GM12878 (cell line): ENCODE results near the gene PHACTR3. TPM values are rescaled to one million over a fixed set of nuclear protein-coding genes. Genes with fewer than 3 reads are reported as not detected.

Source experiments
- ATAC-seq: fragments of 200-7000 bp; cut with Tn5 transposase; 3 replicates; pipeline ENCODE4 v1.9.1; 2020; ENCODE audit warnings: mild to moderate bottlenecking, moderate library complexity
- BruUV-seq: library from RNA; stranded (reverse); fragments of 400-500 nt; replicated peaks from 2 replicates; lab custom pipeline; 2021; lab: Mats Ljungman, UMichigan
- CTCF ChIA-PET: fragments of 300-600 bp; sonication (Branson Sonifier 250); formaldehyde crosslinking; extraction: SDS; loops from one replicate; lab custom pipeline; 2021; ENCODE audit warnings: inconsistent platforms; lab: Yijun Ruan, JAX
- POLR2A ChIA-PET: fragments of 350-600 bp; formaldehyde crosslinking; extraction: SDS; loops from one replicate; lab custom pipeline; 2021; ENCODE audit warnings: inconsistent platforms; lab: Charles Lee
- RAD21 ChIA-PET: fragments of 300-600 bp; sonication (Branson Sonifier 250); formaldehyde crosslinking; loops from one replicate; lab custom pipeline; 2023; ENCODE audit warnings: antibody characterized with exemption; ENCODE audit not compliant: unreplicated experiment; lab: Charles Lee
- SMC1A ChIA-PET: fragments of 300-600 bp; sonication (Branson Sonifier 250); formaldehyde crosslinking; loops from one replicate; lab custom pipeline; 2023; ENCODE audit not compliant: unreplicated experiment, uncharacterized antibody; lab: Charles Lee
- DNase-seq: peaks from one replicate; pipeline ENCODE4 v3.0.0-alpha.2; 2011; ENCODE audit warnings: low read depth, low spot score
- FAIRE-seq: peaks from 3 replicates; lab custom pipeline; 2011; peaks lifted over from hg19 to GRCh38; lab: Jason Lieb, UNC
- H2AFZ ChIP-seq: 2 replicates; pipeline ENCODE4 v1.6.0; 2011; ENCODE audit warnings: low read depth, low read length, control low read depth; ENCODE audit not compliant: control insufficient read depth
- H3K27ac ChIP-seq: 2 replicates; pipeline ENCODE4 v1.5.1; 2011; ENCODE audit warnings: control low read depth; ENCODE audit not compliant: control insufficient read depth, insufficient read depth
- H3K27me3 ChIP-seq, 2 experiments: replicated peaks in 1 of 2; 2 replicates each; pipeline versions ENCODE4 v1.6.0 to v1.6.1; 2011; ENCODE audit warnings: low read length in 1 of 2; ENCODE audit not compliant: control insufficient read depth in 2 of 2, insufficient read depth in 2 of 2
- H3K36me3 ChIP-seq, 2 experiments: 2 replicates each; pipeline ENCODE4 v1.5.1; 2011; ENCODE audit warnings: low read length in 1 of 2; ENCODE audit not compliant: control insufficient read depth in 2 of 2, insufficient read depth in 2 of 2
- H3K4me1 ChIP-seq: 2 replicates; pipeline ENCODE4 v1.6.1; 2011; ENCODE audit warnings: mild to moderate bottlenecking, low read length, moderate library complexity, mixed read lengths; ENCODE audit not compliant: control insufficient read depth, insufficient read depth
- H3K4me2 ChIP-seq: 2 replicates; pipeline ENCODE4 v1.6.0; 2011; ENCODE audit warnings: control low read depth; ENCODE audit not compliant: control insufficient read depth, insufficient read depth
- H3K4me3 ChIP-seq: fragments of 200-600 bp; sonication (generic); 2 replicates; pipeline ENCODE4 v1.5.1; 2016
- H3K79me2 ChIP-seq: 2 replicates; pipeline ENCODE4 v1.6.0; 2011; ENCODE audit warnings: low read length; ENCODE audit not compliant: control insufficient read depth, insufficient read depth
- H3K9ac ChIP-seq: 2 replicates; pipeline ENCODE4 v1.8.0; 2011; ENCODE audit warnings: low read length, control low read depth, mixed read lengths; ENCODE audit not compliant: control insufficient read depth, insufficient read depth
- H3K9me3 ChIP-seq: replicated peaks from 3 replicates; pipeline ENCODE4 v1.5.1; 2011; ENCODE audit warnings: mild to moderate bottlenecking, low read length; ENCODE audit not compliant: control insufficient read depth, insufficient read depth
- H4K20me1 ChIP-seq: 2 replicates; pipeline ENCODE4 v1.6.0; 2011; ENCODE audit not compliant: control insufficient read depth, insufficient read depth
- IKZF2 ChIP-seq, 2 experiments: fragments of 450-650 bp; IDR thresholded peaks; 2 replicates each; pipeline ENCODE4 v1.6.1; 2017; ENCODE audit warnings: mild to moderate bottlenecking in 2 of 2, moderate library complexity in 2 of 2
- MTA3 ChIP-seq: IDR thresholded peaks from 2 replicates; pipeline ENCODE4 v1.6.1; 2012; ENCODE audit warnings: low read length, inconsistent platforms, borderline replicate concordance
- PAX5 ChIP-seq: IDR thresholded peaks from 2 replicates; pipeline ENCODE4 v1.6.1; 2011; ENCODE audit warnings: low read depth, low read length, borderline replicate concordance
- POLR2AphosphoS5 ChIP-seq: IDR thresholded peaks from 2 replicates; pipeline ENCODE4 v1.6.1; 2011; ENCODE audit warnings: mild to moderate bottlenecking, low read length, inconsistent platforms
- RB1 ChIP-seq: fragments of 450-650 bp; formaldehyde crosslinking; IDR thresholded peaks from 2 replicates; pipeline ENCODE4 v1.6.1; 2017; ENCODE audit warnings: mild to moderate bottlenecking, borderline replicate concordance
- RELA ChIP-seq: fragments of 450-650 bp; IDR thresholded peaks from 2 replicates; pipeline ENCODE4 v1.8.0; 2014; ENCODE audit warnings: borderline replicate concordance; ENCODE audit not compliant: partially characterized antibody
- RFX5 ChIP-seq: IDR thresholded peaks from 2 replicates; pipeline ENCODE4 v1.6.1; 2011; ENCODE audit warnings: low read depth, low read length, improper control_type of control experiment
- SP1 ChIP-seq: IDR thresholded peaks from one replicate; pipeline ENCODE4 v1.6.1; 2011; ENCODE audit warnings: low read depth, low read length
- YY1 ChIP-seq: IDR thresholded peaks from 2 replicates; pipeline ENCODE4 v1.6.1; 2011; ENCODE audit warnings: low read depth, mild to moderate bottlenecking, low read length
- ZBED1 ChIP-seq: IDR thresholded peaks from 2 replicates; pipeline ENCODE4 v1.6.1; 2016; ENCODE audit warnings: borderline replicate concordance
- WGBS: methylation state at CpG from one replicate; pipeline ENCODE4 v1.1.6; 2016; ENCODE audit warnings: low lambda C conversion rate; ENCODE audit not compliant: insufficient replicate concordance, insufficient coverage; ENCODE audit errors: missing lambda C conversion rate; 5-methylcytosine and 5-hydroxymethylcytosine counted together
- in situ Hi-C: fragments of 300-500 bp; cut with MboI; formaldehyde crosslinking; loops from 9 replicates; pipeline ENCODE4 v1.14.3; 2018; ENCODE audit warnings: mixed read lengths
- intact Hi-C: fragments of 100-400 bp; cut with micrococcal nuclease; formaldehyde crosslinking; loops from one replicate; pipeline ENCODE4 v1.14.2; 2022; ENCODE audit not compliant: unreplicated experiment
- polyA plus RNA-seq, 11 experiments: library from polyadenylated mRNA; depleted of rRNA in 4 of 11; unstranded in 6 of 11; stranded (reverse) in 5 of 11; fragments of >200 nt; fragmentation: Nextera tagmentation in 4 of 11; fragmentation: Illumina TruSeq in 1 of 11; extraction: Ambion mirVana in 4 of 11; extraction: Trizol in 1 of 11; gene quantifications; 1 replicate in 1 of 11; 2 replicates in 10 of 11; pipeline versions ENCODE4 v1.2.1 to v1.2.3, GENCODE V29; 2011 to 2016; ENCODE audit warnings: inconsistent platforms in 2 of 11, missing spikeins in 2 of 11, low read depth in 1 of 11
- total RNA-seq, 4 experiments: library from RNA; depleted of rRNA in 3 of 4; stranded (reverse); fragments of >200 nt in 3 of 4; fragmentation: Illumina TruSeq in 1 of 4; extraction: Trizol in 1 of 4; gene quantifications; 2 replicates each; pipeline versions ENCODE4 v1.2.1 to v1.2.3, GENCODE V29; 2013 to 2021

PHACTR3 gene
- total and polyA plus RNA-seq, 10 of the 15 experiments (the other 5 are each of a cell fraction or from before 2014, with no cell fraction given), result 0.17 to 2.7 (median 0.27) TPM; not detected in 1

DNA sequence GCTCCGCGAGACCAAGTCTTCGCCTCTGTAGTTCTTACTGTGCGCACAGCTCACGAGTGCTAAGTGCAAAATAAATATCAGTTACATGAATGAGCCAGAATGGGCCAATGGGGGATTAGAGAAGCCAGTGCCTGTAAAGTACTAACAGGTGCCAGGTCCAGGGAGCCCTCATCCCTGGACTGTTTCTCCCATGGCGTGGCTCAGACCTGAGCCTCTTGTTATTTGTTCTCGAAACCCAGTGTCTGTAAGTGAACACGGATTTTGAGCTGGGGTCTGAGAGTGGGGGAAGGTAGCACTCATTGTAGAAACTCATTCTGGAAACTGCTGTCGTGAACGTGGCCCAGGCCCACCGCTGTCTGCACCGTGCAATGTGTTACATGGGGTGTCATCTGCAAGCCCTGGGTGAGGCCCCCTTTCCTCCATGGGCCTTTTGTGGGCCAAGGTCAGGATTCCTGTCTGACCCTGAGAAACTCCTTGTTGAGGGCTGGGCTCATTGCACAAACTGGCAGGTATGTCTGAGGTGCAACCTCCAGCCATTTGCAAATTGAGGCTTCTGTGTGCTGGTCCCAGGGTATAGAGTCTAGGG is 174.4 kb downstream of the PHACTR3 start:
- H4K20me1 ChIP-seq, result no peaks in the 10 kb centered on the region
- no peaks in the 10 kb centered on the region for H3K79me2 ChIP-seq
- intact Hi-C loops, result no loop called here
- H3K27ac ChIP-seq, result no peak overlapping the region
- H3K36me3 ChIP-seq, result no peaks in the 10 kb centered on the region
- H3K27me3 ChIP-seq, result no peaks in the 10 kb centered on the region
- no peak for ATAC-seq
- no peaks in the 10 kb centered on the region for H3K9me3 ChIP-seq
- TF ChIP-seq IKZF2 (IDR thresholded peaks at IDR 0.05) (no peak), YY1 (no peak), ZBED1 (no peak), RB1 (no peak), PAX5 (no peak)
- TF ChIP-seq, all 136 proteins: peak for 0
- no peak overlapping the region for H3K9ac ChIP-seq
- H3K4me3 ChIP-seq, result no peak overlapping the region
- POLR2A ChIA-PET, result no interaction called here
- CTCF ChIA-PET, result no interaction called here
- RAD21 ChIA-PET, result no interaction called here
- no peak for DNase-seq
- SMC1A ChIA-PET, result no interaction called here
- no TSS peak for BruUV-seq
- H2AFZ ChIP-seq, result no peak overlapping the region
- 40% methylated on average over 12 of the region's 12 CpGs for WGBS
- in situ Hi-C loops, result loop anchor here (25.0 kb wide), 1 partner anchor 1559 kb away; no protein-coding TSS in a partner anchor
- FAIRE-seq, result no peak
- no peak overlapping the region for H3K4me2 ChIP-seq
- no peaks in the 10 kb centered on the region for H3K4me1 ChIP-seq

- CTCF ChIA-PET, result interaction anchor here (8.4 kb wide), 1 partner anchor 71 kb away, joined by 174 read pairs; no protein-coding TSS in a partner anchor
- H3K27ac ChIP-seq, result no peak overlapping the region
- TF ChIP-seq RELA, result no peak
- TF ChIP-seq RFX5, result no peak
- no peak for TF ChIP-seq MTA3
- no peak for TF ChIP-seq POLR2AphosphoS5
- TF ChIP-seq SP1, result no peak
- TF ChIP-seq, all 136 proteins: peak for 0
- RAD21 ChIA-PET, result no interaction called here
- FAIRE-seq (no peak), DNase-seq (no peak), ATAC-seq (no peak)
- POLR2A ChIA-PET, result no interaction called here
- Histone ChIP-seq H3K27me3 (no peaks in the 10 kb centered on the region), H3K4me2 (no peak overlapping the region), H2AFZ (no peak overlapping the region), H3K9me3 (no peaks in the 10 kb centered on the region), H3K36me3 (no peaks in the 10 kb centered on the region), H3K4me1 (no peaks in the 10 kb centered on the region), H3K4me3 (no peak overlapping the region), H3K9ac (no peak overlapping the region), H4K20me1 (no peaks in the 10 kb centered on the region), H3K79me2 (no peaks in the 10 kb centered on the region)
- SMC1A ChIA-PET, result interaction anchor here (1.8 kb wide), 1 partner anchor 70 kb away, joined by 8 read pairs; no protein-coding TSS in a partner anchor
- intact Hi-C loops, result no loop called here
- 36% methylated on average over 10 of the region's 10 CpGs for WGBS
- in situ Hi-C loops, result loop anchor here (25.0 kb wide), 1 partner anchor 1557 kb away; no protein-coding TSS in a partner anchor
- BruUV-seq, result no TSS peak
Measured at GRCh38 chr20:59779656-59780380, 175.5 kb downstream of the PHACTR3 start.
